HepG2 (cell line): Measurements from ENCODE around the gene TRIM10. TPM values are rescaled to one million over a fixed set of nuclear protein-coding genes. Genes with fewer than 3 reads are reported as not detected.

Experiments
- BRCA1 ChIP-seq: sonication (generic); formaldehyde crosslinking; IDR thresholded peaks from 2 replicates; pipeline ENCODE4 v1.4.0; 2020; ENCODE audit warnings: missing genetic modification reagents
- JUND ChIP-seq: sonication (generic); formaldehyde crosslinking; IDR thresholded peaks from 2 replicates; pipeline ENCODE4 v1.8.0; 2022; ENCODE audit warnings: mild to moderate bottlenecking, missing genetic modification reagents
- KAT7 ChIP-seq: IDR thresholded peaks from 2 replicates; pipeline ENCODE4 v1.6.1; 2018; ENCODE audit warnings: borderline replicate concordance, missing compliant biosample characterization
- MIER2 ChIP-seq: IDR thresholded peaks from 2 replicates; pipeline ENCODE4 v1.6.1; 2016; ENCODE audit warnings: missing biosample characterization, missing genetic modification reagents
- MTF2 ChIP-seq: sonication (generic); formaldehyde crosslinking; IDR thresholded peaks from 2 replicates; pipeline ENCODE4 v1.5.0; 2020; ENCODE audit warnings: missing genetic modification reagents, borderline replicate concordance
- NCOA1 ChIP-seq: sonication (generic); formaldehyde crosslinking; IDR thresholded peaks from 2 replicates; pipeline ENCODE4 v1.9.0; 2021; ENCODE audit warnings: missing genetic modification reagents
- NCOA2 ChIP-seq: sonication (generic); formaldehyde crosslinking; IDR thresholded peaks from 2 replicates; pipeline ENCODE4 v1.8.0; 2022; ENCODE audit warnings: inconsistent platforms
- PAWR ChIP-seq: sonication (generic); formaldehyde crosslinking; IDR thresholded peaks from 2 replicates; pipeline ENCODE4 v1.4.0; 2020; ENCODE audit warnings: missing genetic modification reagents, mild to moderate bottlenecking, borderline replicate concordance
- PRPF4 ChIP-seq: fragments of 200-400 bp; formaldehyde crosslinking; IDR thresholded peaks from 2 replicates; pipeline ENCODE4 v1.6.1; 2016; ENCODE audit warnings: low read length, low read depth; ENCODE audit not compliant: poor library complexity, severe bottlenecking
- STAG1 ChIP-seq: sonication (generic); formaldehyde crosslinking; IDR thresholded peaks from 2 replicates; pipeline ENCODE4 v1.4.0; 2020; ENCODE audit warnings: missing genetic modification reagents
- ZNF496 ChIP-seq: sonication (generic); formaldehyde crosslinking; IDR thresholded peaks from 2 replicates; pipeline ENCODE4 v1.8.1; 2023; ENCODE audit warnings: mild to moderate bottlenecking, moderate library complexity, missing genetic modification reagents; ENCODE audit not compliant: insufficient replicate concordance
- ZNF510 ChIP-seq: sonication (generic); formaldehyde crosslinking; IDR thresholded peaks from 2 replicates; pipeline ENCODE4 v1.4.0; 2020; ENCODE audit warnings: low read depth, mild to moderate bottlenecking, missing genetic modification reagents
- polyA plus RNA-seq, 8 experiments: library from polyadenylated mRNA; depleted of rRNA in 3 of 8; stranded (reverse) in 7 of 8; unstranded in 1 of 8; fragments of >200 nt; fragmentation: Illumina TruSeq in 4 of 8; extraction: Trizol in 4 of 8; gene quantifications; 2 replicates each; pipeline versions ENCODE4 v1.2.1 to v1.2.3, GENCODE V29; 2011 to 2016; ENCODE audit warnings: low read depth in 4 of 8, missing spikeins in 1 of 8, mixed read lengths in 1 of 8; ENCODE audit not compliant: insufficient read depth in 1 of 8
- small RNA-seq, 3 experiments: library from RNA; depleted of rRNA; stranded (forward); fragments of <200 nt; gene quantifications; one replicate each; pipeline ENCODE3, GENCODE V24; 2012; ENCODE audit warnings: low read depth in 2 of 3, low replicate concordance in 1 of 3; ENCODE audit not compliant: insufficient read length in 3 of 3, insufficient read depth in 2 of 3
- total RNA-seq, 5 experiments: library from RNA; depleted of rRNA; stranded (reverse); fragments of >200 nt; fragmentation: Illumina TruSeq; extraction: Trizol; gene quantifications; 2 replicates each; pipeline ENCODE4 v1.2.3, GENCODE V29; 2016; ENCODE audit warnings: low read depth in 1 of 5
- TF ChIP-seq, protein P1 (sequence below): sonication (generic); formaldehyde crosslinking; IDR thresholded peaks from 2 replicates; pipeline ENCODE4 v1.4.0; 2020; ENCODE audit warnings: mild to moderate bottlenecking, missing genetic modification reagents, borderline replicate concordance
- TF ChIP-seq, protein P2 (sequence below): sonication (generic); formaldehyde crosslinking; IDR thresholded peaks from 2 replicates; pipeline ENCODE4 v1.4.0; 2020; ENCODE audit warnings: missing genetic modification reagents, low read depth, mild to moderate bottlenecking, borderline replicate concordance

The TRIM10 gene
- total and polyA plus RNA-seq, 2 of the 13 experiments (the other 11 are each of a cell fraction or from before 2014, with no cell fraction given) = 4.1 to 6.8 TPM

DNA sequence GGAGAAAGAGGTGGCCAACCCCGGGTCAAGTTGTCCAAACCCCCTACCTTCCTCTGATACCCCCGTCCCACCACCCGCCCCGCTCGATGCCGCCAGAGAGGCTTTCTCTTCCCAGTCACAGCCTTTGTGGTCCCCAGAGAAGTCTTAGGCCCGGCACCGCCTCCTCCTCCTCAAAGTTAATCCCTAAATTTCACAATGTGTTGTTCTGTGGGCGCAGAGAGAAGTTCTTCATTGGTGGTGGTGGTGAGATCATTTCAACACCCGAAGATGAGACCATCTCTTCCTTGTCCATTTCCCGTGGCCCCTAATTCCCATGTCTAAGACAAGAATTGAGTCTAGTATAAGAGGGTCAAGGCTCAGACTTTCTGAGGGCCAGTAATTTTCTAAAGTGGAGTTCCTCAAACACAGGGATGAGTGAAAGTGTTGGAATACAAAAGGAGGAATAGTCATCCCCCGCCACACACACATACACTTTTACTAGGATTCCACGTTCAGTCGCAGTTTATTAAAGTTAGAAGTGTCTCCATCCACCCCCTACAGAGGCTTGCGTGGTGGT is 58.5 kb downstream of the TRIM10 start (continued):
- TF ChIP-seq, protein P1, sequence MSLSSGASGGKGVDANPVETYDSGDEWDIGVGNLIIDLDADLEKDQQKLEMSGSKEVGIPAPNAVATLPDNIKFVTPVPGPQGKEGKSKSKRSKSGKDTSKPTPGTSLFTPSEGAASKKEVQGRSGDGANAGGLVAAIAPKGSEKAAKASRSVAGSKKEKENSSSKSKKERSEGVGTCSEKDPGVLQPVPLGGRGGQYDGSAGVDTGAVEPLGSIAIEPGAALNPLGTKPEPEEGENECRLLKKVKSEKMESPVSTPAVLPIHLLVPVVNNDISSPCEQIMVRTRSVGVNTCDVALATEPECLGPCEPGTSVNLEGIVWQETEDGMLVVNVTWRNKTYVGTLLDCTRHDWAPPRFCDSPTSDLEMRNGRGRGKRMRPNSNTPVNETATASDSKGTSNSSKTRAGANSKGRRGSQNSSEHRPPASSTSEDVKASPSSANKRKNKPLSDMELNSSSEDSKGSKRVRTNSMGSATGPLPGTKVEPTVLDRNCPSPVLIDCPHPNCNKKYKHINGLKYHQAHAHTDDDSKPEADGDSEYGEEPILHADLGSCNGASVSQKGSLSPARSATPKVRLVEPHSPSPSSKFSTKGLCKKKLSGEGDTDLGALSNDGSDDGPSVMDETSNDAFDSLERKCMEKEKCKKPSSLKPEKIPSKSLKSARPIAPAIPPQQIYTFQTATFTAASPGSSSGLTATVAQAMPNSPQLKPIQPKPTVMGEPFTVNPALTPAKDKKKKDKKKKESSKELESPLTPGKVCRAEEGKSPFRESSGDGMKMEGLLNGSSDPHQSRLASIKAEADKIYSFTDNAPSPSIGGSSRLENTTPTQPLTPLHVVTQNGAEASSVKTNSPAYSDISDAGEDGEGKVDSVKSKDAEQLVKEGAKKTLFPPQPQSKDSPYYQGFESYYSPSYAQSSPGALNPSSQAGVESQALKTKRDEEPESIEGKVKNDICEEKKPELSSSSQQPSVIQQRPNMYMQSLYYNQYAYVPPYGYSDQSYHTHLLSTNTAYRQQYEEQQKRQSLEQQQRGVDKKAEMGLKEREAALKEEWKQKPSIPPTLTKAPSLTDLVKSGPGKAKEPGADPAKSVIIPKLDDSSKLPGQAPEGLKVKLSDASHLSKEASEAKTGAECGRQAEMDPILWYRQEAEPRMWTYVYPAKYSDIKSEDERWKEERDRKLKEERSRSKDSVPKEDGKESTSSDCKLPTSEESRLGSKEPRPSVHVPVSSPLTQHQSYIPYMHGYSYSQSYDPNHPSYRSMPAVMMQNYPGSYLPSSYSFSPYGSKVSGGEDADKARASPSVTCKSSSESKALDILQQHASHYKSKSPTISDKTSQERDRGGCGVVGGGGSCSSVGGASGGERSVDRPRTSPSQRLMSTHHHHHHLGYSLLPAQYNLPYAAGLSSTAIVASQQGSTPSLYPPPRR (CRISPR knock-in tag) = no peak
- TF ChIP-seq MIER2 = no peak
- TF ChIP-seq STAG1 (CRISPR knock-in tag) = no peak
- TF ChIP-seq, protein P2, sequence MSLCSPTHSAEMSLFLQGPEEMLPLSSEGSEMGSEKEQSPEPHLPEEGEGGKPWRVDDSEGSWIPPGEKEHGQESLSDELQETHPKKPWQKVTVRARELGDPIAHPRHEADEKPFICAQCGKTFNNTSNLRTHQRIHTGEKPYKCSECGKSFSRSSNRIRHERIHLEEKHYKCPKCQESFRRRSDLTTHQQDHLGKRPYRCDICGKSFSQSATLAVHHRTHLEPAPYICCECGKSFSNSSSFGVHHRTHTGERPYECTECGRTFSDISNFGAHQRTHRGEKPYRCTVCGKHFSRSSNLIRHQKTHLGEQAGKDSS = no peak
- TF ChIP-seq NCOA2 = no peak
- TF ChIP-seq ZNF510 (CRISPR knock-in tag) = 0 out of 2 replicates have a peak, but pooled peaks have one; percentile 6
- TF ChIP-seq MTF2 (CRISPR knock-in tag) = 0 out of 2 replicates have a peak, but pooled peaks have one; percentile 14
- no peak for TF ChIP-seq KAT7
- TF ChIP-seq NCOA1 (CRISPR knock-in tag) = no peak; the same call in 1 of the 2 replicates
- TF ChIP-seq PAWR (CRISPR knock-in tag) = 0 out of 2 replicates have a peak, but pooled peaks have one; percentile 8
- TF ChIP-seq PRPF4 = no peak
- TF ChIP-seq JUND = no peak
- no peak for TF ChIP-seq ZNF496 (CRISPR knock-in tag)
- TF ChIP-seq BRCA1 (CRISPR knock-in tag) = no peak

Small RNA genes within 50 kb of the gene (small RNA-seq; reads per million reads assigned to genes)
- 0 reads per million in 3 experiments for gene RF00554

Other genes with a start within 250 kb of the TRIM10 start
- 131 and 345 TPM in 2 replicates for gene HLA-A, start 218.7 kb downstream of the TRIM10 start, total RNA-seq (2016; rRNA removed; fragmentation: Illumina TruSeq; extraction: Trizol)
- 527 and 598 TPM in 2 replicates for gene HLA-A, start 218.7 kb downstream of the TRIM10 start, polyA plus RNA-seq (2011; rRNA removed)
- gene POLR1H, start 99.9 kb downstream of the TRIM10 start, total RNA-seq (2016; rRNA removed; fragmentation: Illumina TruSeq; extraction: Trizol) = 79.8 and 106 TPM in 2 replicates
- 61.4 and 69.7 TPM in 2 replicates for gene POLR1H, start 99.9 kb downstream of the TRIM10 start, polyA plus RNA-seq (2011; rRNA removed)
- 32.1 and 33.1 TPM in 2 replicates for gene PPP1R11, start 94.0 kb downstream of the TRIM10 start, total RNA-seq (2016; rRNA removed; fragmentation: Illumina TruSeq; extraction: Trizol)
- 49.4 and 58.9 TPM in 2 replicates for gene PPP1R11, start 94.0 kb downstream of the TRIM10 start, polyA plus RNA-seq (2011; rRNA removed)
- 0.13 TPM in 2 replicates for gene RNF39, start 85.4 kb downstream of the TRIM10 start, total RNA-seq (2016; rRNA removed; fragmentation: Illumina TruSeq; extraction: Trizol)
- gene RNF39, start 85.4 kb downstream of the TRIM10 start, polyA plus RNA-seq (2011; rRNA removed) = 1.8 and 2.2 TPM in 2 replicates
- gene TRIM31, start 48.1 kb downstream of the TRIM10 start, total RNA-seq (2016; rRNA removed; fragmentation: Illumina TruSeq; extraction: Trizol) = 0.51 TPM in 1 of 2 replicates, not detected in the other
- gene TRIM31, start 48.1 kb downstream of the TRIM10 start, polyA plus RNA-seq (2011; rRNA removed) = 0.13 and 0.33 TPM in 2 replicates
- 0.13 TPM in 1 of 2 replicates, not detected in the other for gene TRIM40, start 25.1 kb downstream of the TRIM10 start, total RNA-seq (2016; rRNA removed; fragmentation: Illumina TruSeq; extraction: Trizol)
- 0.58 and 0.88 TPM in 2 replicates for gene TRIM40, start 25.1 kb downstream of the TRIM10 start, polyA plus RNA-seq (2011; rRNA removed)
- 30.4 and 35.1 TPM in 2 replicates for gene TRIM15, start 2.3 kb upstream of the TRIM10 start, total RNA-seq (2016; rRNA removed; fragmentation: Illumina TruSeq; extraction: Trizol)
- 38.2 and 41.7 TPM in 2 replicates for gene TRIM15, start 2.3 kb upstream of the TRIM10 start, polyA plus RNA-seq (2011; rRNA removed)
- gene TRIM26, start 52.2 kb upstream of the TRIM10 start, total RNA-seq (2016; rRNA removed; fragmentation: Illumina TruSeq; extraction: Trizol) = 38.7 and 46.2 TPM in 2 replicates
- 27.1 and 28.1 TPM in 2 replicates for gene TRIM26, start 52.2 kb upstream of the TRIM10 start, polyA plus RNA-seq (2011; rRNA removed)
- gene TRIM39, start 165.7 kb upstream of the TRIM10 start, total RNA-seq (2016; rRNA removed; fragmentation: Illumina TruSeq; extraction: Trizol) = 13.8 and 14.6 TPM in 2 replicates
- 7.7 and 8.6 TPM in 2 replicates for gene TRIM39, start 165.7 kb upstream of the TRIM10 start, polyA plus RNA-seq (2011; rRNA removed)
- gene RPP21, start 183.9 kb upstream of the TRIM10 start, total RNA-seq (2016; rRNA removed; fragmentation: Illumina TruSeq; extraction: Trizol) = 38.4 and 53.1 TPM in 2 replicates
- 72.3 and 88.4 TPM in 2 replicates for gene RPP21, start 183.9 kb upstream of the TRIM10 start, polyA plus RNA-seq (2011; rRNA removed)